Sigmoid colon (tissue), 3 donors: Measurements from ENCODE around the gene TRAPPC12.

ENCODE experiments used
- CTCF ChIP-seq, 4 experiments: fragments of 450-650 bp in 3 of 4; fragments of 200-600 bp in 1 of 4; IDR thresholded peaks; one replicate each; pipeline ENCODE4 v1.5.1; 2016 to 2019; ENCODE audit warnings: antibody characterized with exemption in 4 of 4, mild to moderate bottlenecking in 3 of 4, moderate library complexity in 2 of 4
- POLR2A ChIP-seq, 2 donors: fragments of 450-650 bp; IDR thresholded peaks; one replicate each; pipeline ENCODE4 v1.6.1; 2016; ENCODE audit warnings: antibody characterized with exemption in 2 of 2, mild to moderate bottlenecking in 2 of 2, moderate library complexity in 2 of 2

DNA sequence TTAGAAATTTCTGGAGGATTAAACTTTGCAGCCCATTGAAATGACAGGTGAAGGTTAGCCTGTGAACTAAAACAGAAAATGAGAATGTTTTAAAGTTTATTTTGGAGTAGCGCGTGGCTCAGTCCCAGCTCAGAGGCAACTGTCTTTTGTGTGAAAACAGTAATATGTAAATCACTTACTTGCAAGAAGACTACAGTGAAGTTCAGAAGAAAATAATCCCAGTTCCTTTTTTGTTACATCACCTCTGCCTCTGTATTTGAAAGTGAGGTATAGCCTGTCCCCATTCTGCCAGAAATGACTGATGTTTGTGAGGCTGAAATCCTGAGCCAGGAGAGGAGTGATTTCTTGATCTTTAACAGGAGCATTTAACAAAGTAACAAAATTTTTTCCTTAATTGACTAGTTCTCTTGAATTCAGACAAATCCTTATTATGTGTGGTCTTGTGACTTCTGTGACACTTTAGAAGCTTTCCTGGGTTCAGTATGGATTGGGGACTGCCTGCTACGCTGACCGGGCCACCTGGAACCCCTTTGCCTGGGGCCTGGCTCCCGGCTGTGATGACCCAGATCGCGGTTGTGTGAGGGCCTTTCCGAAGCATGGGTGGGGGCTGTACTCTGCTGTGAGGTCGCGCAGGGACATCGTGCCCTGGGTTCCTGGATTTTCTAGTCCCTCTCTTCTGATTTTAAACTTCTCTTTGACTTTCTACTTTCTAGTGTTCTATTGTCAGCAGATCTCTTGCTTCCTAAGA is 24.3 kb downstream of the TRAPPC12 start:
- TF ChIP-seq POLR2A (IDR thresholded peaks at IDR 0.05): no peak
- TF ChIP-seq CTCF (IDR thresholded peaks at IDR 0.05): no peak
